Measurements from ENCODE around the gene ELAC2.

ELAC2 gene, protein sequence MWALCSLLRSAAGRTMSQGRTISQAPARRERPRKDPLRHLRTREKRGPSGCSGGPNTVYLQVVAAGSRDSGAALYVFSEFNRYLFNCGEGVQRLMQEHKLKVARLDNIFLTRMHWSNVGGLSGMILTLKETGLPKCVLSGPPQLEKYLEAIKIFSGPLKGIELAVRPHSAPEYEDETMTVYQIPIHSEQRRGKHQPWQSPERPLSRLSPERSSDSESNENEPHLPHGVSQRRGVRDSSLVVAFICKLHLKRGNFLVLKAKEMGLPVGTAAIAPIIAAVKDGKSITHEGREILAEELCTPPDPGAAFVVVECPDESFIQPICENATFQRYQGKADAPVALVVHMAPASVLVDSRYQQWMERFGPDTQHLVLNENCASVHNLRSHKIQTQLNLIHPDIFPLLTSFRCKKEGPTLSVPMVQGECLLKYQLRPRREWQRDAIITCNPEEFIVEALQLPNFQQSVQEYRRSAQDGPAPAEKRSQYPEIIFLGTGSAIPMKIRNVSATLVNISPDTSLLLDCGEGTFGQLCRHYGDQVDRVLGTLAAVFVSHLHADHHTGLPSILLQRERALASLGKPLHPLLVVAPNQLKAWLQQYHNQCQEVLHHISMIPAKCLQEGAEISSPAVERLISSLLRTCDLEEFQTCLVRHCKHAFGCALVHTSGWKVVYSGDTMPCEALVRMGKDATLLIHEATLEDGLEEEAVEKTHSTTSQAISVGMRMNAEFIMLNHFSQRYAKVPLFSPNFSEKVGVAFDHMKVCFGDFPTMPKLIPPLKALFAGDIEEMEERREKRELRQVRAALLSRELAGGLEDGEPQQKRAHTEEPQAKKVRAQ

DNA sequence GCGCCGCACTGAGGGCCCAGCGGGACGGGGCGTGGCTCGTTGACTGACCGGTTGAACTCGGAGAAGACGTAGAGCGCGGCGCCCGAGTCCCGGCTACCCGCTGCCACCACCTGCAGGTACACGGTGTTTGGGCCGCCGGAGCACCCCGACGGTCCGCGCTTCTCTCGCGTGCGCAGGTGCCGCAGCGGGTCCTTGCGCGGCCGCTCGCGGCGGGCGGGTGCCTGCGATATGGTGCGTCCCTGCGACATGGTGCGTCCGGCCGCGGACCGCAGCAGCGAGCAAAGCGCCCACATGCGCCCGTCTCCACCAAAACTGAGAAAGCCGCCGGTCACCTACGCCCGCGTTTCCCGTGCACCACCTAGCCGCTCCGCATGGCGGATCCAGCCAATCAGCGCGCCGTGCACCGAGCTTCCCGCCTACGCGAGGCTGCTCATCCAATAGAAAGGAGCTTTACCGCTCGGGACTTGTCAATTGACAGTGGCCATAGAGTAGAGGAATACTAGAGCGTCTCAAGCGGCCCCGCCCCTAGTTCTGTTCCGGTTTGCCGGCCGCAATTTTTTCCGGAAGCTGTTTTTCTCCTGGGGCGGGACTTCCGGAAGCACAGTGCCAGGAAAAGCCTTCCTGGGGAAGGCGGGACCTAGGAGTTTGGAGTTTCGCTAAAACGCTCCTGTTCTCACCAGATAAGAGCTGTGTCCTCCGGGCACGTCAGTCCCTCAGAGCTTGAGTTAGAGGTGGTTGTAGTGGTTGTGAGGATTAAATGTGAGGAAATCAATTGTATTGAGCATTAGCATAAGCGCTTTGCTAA is at the start of gene ELAC2:
Gene ELAC2 (minus strand): TSS at position 373 of the 805 bp plus-strand sequence. CDS start 80 bp downstream, at position 293.
- Histone ChIP-seq H3K27me3 (ENCODE audit: low read depth) (no peaks in the 10 kb centered on the region), H3K4me1 (peaks cover 5% of the 10 kb centered on the region), H3K4me3 (peak within 1 kb of the TSS; percentile 69), H3K9me3 (no peaks in the 10 kb centered on the region), H3K36me3 (replicated peaks) (peaks cover 33% of the 10 kb centered on the region)
- peak; percentile 96 to 97 for DNase-seq (ENCODE audit: low spot score in 2 of 2)
- in situ Hi-C loops (cut with MboI; ENCODE audit: low sequenced_read_pairs): loop anchor here (25.0 kb wide), 2 partner anchors 1006 to 1044 kb away; partner anchors contain the start of genes COX10 and MAP2K4

DNA sequence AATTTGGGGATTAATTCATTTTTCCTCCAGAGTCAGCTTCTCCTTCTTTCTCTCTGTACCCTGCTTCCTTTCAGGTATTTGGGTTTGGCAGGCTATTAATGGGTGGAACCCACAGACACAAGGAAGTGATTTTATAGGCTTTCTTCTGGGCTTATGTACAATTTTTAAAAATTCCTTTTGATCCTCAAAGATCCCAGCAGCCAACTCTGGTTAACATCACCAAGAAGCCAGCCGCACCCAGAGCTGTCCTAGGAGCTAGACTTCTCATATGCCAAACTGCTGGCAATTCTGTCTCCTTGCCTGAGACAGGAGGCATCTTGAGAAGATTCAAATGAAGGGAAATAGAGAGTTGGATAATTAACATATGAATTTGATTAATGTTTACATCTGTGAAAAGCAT is 47.2 kb upstream of the ELAC2 start:
- Histone ChIP-seq H3K27me3 (ENCODE audit: low read depth) (no peaks in the 10 kb centered on the region), H3K36me3 (replicated peaks) (no peaks in the 10 kb centered on the region)
- in situ Hi-C loops (cut with MboI; ENCODE audit: low sequenced_read_pairs): no loop called here

DNA sequence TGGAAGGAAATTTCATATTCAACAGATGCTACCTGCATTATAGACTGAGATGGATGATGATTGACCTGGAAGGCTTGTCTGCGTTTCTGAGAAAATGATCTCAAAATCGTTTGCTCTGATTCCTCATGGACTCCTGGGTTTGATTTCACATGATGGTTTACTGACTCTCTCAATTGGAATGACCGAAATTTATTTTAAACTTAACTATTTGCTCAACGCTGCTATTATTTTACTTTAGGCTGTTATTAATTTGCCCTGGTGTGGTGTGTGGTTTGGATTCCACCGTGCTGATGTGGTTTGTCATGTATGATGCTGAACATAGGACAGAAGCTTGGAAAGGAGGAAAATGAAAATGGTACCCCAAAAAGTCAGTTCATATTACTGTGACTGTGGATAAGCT is 37.3 kb upstream of the ELAC2 start:
- Histone ChIP-seq H3K27me3 (ENCODE audit: low read depth) (no peaks in the 10 kb centered on the region), H3K4me3 (no peak overlapping the region), H3K36me3 (replicated peaks) (no peaks in the 10 kb centered on the region), H3K4me1 (no peaks in the 10 kb centered on the region), H3K9me3 (no peaks in the 10 kb centered on the region)
- DNase-seq (ENCODE audit: low spot score in 2 of 2): no peak
- in situ Hi-C loops (cut with MboI; ENCODE audit: low sequenced_read_pairs): no loop called here

More for the DNA sequence above, 47.2 kb upstream of the ELAC2 start:
- no peaks in the 10 kb centered on the region for H3K4me1 ChIP-seq
- no peak for DNase-seq (ENCODE audit: low spot score in 2 of 2)
- H3K9me3 ChIP-seq: no peaks in the 10 kb centered on the region
- no peak overlapping the region for H3K4me3 ChIP-seq

DNA sequence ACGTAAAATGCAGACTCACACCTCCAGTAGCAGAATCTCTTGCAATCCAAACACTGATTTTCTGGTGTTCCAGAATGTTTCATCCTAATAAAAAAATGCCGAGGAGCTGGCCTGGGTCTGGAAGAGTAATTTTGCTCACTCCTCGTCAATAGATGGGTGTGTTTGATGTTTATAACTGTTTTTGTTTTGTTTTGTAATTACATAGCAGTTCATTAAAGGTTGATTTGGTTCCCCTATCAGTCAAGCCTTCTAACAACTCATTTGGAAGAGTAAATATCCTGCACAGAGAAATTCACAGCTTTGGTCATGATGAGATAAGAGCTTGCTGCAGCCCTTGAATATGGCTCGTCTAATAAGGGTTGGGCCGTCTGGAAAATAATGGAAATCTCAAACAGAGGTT is 36.8 kb upstream of the ELAC2 start:
- H3K4me3 ChIP-seq: no peak overlapping the region
- in situ Hi-C loops (cut with MboI; ENCODE audit: low sequenced_read_pairs): no loop called here
- DNase-seq (ENCODE audit: low spot score in 2 of 2): no peak
- H3K4me1 ChIP-seq: no peaks in the 10 kb centered on the region
- no peaks in the 10 kb centered on the region for H3K9me3 ChIP-seq
- H3K27me3 ChIP-seq (ENCODE audit: low read depth): no peaks in the 10 kb centered on the region
- no peaks in the 10 kb centered on the region for H3K36me3 ChIP-seq (replicated peaks)

DNA sequence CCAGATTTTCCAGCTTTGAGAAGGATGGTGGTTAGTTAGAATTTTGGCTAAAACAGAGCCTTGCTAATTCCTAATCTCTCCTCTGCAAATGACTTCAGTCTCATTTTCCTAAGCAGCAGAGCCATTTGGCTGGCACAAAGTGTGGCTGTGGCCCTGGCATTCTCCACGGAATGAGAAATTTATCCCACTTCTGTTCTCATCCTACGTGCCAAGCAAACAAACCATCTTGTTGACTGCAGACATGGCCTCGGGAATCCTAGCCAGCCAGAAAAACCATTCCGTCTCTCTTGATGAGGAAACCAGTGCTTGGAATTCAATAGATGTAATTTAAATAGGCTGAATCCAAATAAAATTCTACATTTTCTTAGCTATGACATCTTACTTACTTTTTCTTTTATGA is 34.1 kb upstream of the ELAC2 start:
- Histone ChIP-seq H3K27me3 (ENCODE audit: low read depth) (no peaks in the 10 kb centered on the region), H3K36me3 (replicated peaks) (no peaks in the 10 kb centered on the region)
- in situ Hi-C loops (cut with MboI; ENCODE audit: low sequenced_read_pairs): no loop called here

DNA sequence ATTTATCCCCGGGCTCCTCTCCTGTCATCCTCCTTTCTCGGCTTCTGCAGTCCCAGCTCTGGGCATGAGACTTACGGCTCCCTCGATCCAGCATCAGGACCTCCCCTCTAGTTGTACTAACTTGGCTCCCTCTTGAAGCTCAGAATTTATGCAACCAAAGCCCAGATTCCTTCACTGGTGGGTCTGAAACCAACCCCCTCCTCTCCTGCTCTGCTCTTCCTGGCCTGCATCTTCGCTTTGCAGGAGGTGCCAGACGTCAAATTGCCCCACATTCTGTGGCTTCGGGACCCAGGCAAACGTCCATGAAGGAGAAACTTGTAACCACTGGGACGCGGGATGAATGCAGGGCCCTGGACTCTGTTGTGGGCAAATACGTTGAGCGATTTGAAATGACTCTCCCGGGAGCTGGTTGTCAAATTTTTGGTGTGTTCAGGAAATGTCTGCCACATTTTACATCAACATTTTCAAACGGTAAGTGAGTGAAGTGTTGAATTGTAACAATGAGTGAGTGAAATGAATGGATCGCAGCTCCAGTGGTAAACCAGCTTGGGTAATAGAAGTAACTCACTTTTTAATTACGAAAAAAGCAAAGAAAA is 29.3 kb upstream of the ELAC2 start:
- Histone ChIP-seq H3K36me3 (replicated peaks) (no peaks in the 10 kb centered on the region), H3K4me1 (no peaks in the 10 kb centered on the region), H3K27me3 (ENCODE audit: low read depth) (no peaks in the 10 kb centered on the region), H3K4me3 (no peak overlapping the region), H3K9me3 (no peaks in the 10 kb centered on the region)
- in situ Hi-C loops (cut with MboI; ENCODE audit: low sequenced_read_pairs): no loop called here
- DNase-seq (ENCODE audit: low spot score in 2 of 2): no peak

More for the DNA sequence above, 34.1 kb upstream of the ELAC2 start:
- Histone ChIP-seq H3K4me3 (no peak overlapping the region), H3K4me1 (no peaks in the 10 kb centered on the region), H3K9me3 (no peaks in the 10 kb centered on the region)
- no peak for DNase-seq (ENCODE audit: low spot score in 2 of 2)

DNA sequence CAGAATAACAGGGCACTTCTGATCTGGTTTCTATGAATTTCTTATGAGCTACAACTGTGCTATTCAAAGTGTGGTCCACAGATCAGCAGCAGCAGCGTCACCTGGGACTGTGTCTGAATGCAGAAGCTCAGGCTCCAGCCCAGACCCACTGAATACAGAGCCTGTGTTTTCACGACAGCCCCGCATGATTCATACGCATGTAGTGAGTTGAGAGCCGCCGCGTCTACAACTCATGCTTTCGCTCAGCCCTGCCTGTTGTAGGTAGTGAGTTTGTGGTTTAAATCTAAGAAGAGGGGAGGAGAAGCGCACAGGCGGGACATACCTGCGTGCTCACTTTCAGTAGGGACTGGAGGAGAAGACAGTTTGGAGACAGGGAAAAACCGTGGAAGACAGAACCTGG is 28.5 kb upstream of the ELAC2 start:
- no peaks in the 10 kb centered on the region for H3K4me1 ChIP-seq
- in situ Hi-C loops (cut with MboI; ENCODE audit: low sequenced_read_pairs): no loop called here
- no peaks in the 10 kb centered on the region for H3K36me3 ChIP-seq (replicated peaks)
- no peak for DNase-seq (ENCODE audit: low spot score in 2 of 2)
- H3K27me3 ChIP-seq (ENCODE audit: low read depth): no peaks in the 10 kb centered on the region
- no peak overlapping the region for H3K4me3 ChIP-seq
- H3K9me3 ChIP-seq: no peaks in the 10 kb centered on the region

DNA sequence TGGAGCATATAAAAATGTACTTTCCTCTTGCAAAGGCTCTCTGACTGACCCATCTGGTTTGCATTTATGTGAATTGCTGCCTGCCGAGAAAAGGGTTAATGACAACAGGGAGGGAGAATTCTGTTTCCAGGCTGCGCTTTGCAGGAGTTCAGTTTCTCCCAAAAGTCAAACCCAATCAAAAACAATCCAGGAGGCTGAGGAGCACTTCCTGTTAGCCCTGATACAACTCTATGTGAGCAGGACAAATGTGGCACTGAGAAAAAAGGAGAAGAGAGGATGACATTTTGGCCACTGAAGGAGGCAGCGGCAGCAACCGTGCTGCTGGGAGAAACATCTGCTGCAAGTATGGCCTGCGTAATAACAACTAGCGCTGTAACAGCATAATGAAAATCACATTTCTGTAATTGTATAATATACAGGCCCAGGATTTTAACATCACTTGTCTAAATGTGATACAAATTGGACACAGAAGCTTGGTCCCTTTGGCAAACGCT is 26.8 kb upstream of the ELAC2 start:
- H3K9me3 ChIP-seq: no peaks in the 10 kb centered on the region
- H3K36me3 ChIP-seq (replicated peaks): no peaks in the 10 kb centered on the region
- no peak for DNase-seq (ENCODE audit: low spot score in 2 of 2)
- no peak overlapping the region for H3K4me3 ChIP-seq
- in situ Hi-C loops (cut with MboI; ENCODE audit: low sequenced_read_pairs): no loop called here
- no peaks in the 10 kb centered on the region for H3K4me1 ChIP-seq
- H3K27me3 ChIP-seq (ENCODE audit: low read depth): no peaks in the 10 kb centered on the region

DNA sequence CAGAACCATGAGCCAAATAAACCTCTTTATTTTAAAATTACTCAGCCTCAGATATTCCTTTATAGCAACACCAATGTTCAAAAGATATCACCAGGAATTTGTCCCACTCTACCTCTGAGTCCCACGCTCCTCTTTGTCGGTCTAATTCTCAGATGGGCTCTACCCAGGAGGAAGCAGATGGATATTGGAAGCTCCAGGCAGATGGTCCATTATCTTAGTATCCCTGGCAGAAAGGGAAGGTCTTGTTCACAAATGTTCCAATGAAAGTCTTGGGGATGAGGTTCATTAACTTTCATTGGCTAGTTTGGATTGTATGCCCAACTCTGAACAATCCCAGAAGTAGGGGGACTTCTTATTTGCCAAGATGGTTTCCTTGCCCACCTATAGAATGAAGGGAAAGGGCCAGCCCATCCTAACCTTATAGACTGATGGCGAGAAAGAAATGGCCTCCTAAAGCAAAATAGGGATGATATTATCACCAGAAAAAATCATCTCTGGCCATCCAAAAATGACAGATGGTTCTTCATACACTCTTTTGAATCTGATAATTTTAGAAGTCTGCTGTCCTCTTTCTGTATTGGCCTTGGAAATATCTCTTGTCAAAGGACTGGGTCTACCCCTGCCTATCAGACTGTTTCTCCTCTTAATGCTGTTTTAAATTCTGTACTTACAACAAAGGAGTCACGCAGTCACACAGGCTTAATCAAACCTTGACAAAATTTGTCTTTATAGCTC is 21.3 kb upstream of the ELAC2 start:
- no peaks in the 10 kb centered on the region for H3K9me3 ChIP-seq
- no peaks in the 10 kb centered on the region for H3K4me1 ChIP-seq
- H3K27me3 ChIP-seq (ENCODE audit: low read depth): no peaks in the 10 kb centered on the region
- in situ Hi-C loops (cut with MboI; ENCODE audit: low sequenced_read_pairs): no loop called here
- H3K4me3 ChIP-seq: no peak overlapping the region
- no peak for DNase-seq (ENCODE audit: low spot score in 2 of 2)
- no peaks in the 10 kb centered on the region for H3K36me3 ChIP-seq (replicated peaks)

DNA sequence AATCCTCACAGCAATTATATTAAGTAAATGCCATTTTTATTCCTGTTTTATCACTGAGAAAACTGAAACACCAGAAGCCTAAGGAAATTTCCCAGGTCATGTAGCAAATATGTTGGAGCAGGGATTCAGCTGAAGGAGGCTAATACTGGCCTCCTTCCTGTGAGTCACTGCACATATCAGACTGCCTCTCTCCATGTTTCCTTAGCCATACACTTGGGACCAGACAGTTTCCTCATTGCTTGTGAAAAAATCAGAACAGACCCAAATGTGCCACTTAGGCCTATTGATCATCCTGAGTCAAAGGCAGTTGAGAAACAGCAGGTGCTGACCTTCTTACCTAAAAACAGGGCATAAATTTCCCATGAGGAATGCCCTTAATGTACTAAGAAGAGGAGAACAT is 18.9 kb upstream of the ELAC2 start:
- no peak for DNase-seq (ENCODE audit: low spot score in 2 of 2)
- no peaks in the 10 kb centered on the region for H3K9me3 ChIP-seq

DNA sequence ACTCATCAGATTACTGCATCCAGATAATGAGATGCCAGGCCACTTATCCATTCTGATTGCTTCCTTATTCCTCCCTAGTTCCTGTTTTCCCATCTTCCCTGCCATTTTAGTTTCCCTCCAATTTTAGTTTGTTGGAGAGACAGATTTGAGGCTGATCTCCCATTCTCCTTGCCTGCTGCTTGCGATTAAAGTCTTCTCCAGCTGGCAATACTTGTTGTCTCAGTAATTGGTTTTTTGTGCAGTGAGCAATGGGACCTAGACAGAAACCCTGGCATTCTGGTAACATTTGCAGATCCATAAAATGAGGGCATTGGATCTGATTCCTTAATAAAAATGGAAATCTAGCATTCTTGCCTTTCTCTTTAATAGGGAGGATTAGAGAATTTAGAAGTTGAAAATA is 17.6 kb upstream of the ELAC2 start:
- no peaks in the 10 kb centered on the region for H3K9me3 ChIP-seq
- H3K27me3 ChIP-seq (ENCODE audit: low read depth): no peaks in the 10 kb centered on the region
- in situ Hi-C loops (cut with MboI; ENCODE audit: low sequenced_read_pairs): no loop called here
- no peaks in the 10 kb centered on the region for H3K4me1 ChIP-seq
- no peak overlapping the region for H3K4me3 ChIP-seq
- no peaks in the 10 kb centered on the region for H3K36me3 ChIP-seq (replicated peaks)
- DNase-seq (ENCODE audit: low spot score in 2 of 2): no peak

More for the DNA sequence above, 18.9 kb upstream of the ELAC2 start:
- H3K27me3 ChIP-seq (ENCODE audit: low read depth): no peaks in the 10 kb centered on the region
- H3K4me1 ChIP-seq: no peaks in the 10 kb centered on the region
- H3K4me3 ChIP-seq: no peak overlapping the region
- in situ Hi-C loops (cut with MboI; ENCODE audit: low sequenced_read_pairs): no loop called here
- no peaks in the 10 kb centered on the region for H3K36me3 ChIP-seq (replicated peaks)

DNA sequence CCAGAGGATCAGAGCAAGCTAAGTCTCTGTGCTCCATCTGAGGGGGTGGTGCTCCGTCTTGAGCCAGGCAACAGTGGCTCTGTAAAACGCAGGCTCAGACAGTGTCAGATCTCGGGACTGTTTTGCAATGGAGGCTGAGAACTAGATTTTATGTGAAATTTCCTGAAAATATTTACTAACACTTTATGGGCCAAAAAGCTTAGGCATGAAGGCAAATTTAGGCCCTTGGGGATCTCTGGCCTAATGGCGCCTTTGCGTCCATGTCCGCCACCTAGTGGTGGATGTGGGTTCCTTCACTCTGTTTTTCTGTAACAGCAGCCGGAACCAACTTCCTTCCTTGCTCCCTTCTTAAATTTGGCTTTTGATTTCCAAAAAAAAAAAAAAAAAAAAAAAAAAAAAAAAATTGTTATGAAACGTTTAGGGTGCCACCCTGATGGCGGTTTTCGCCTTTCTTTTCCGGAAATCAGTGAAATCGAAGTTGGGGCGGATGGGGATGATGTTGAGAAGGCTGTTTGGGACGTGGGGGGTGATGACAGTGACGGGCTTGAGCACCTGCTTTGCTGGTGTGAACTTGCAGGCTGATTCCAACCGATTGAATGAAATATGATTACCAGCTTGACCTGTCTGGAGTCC is 14.0 kb upstream of the ELAC2 start:
- Histone ChIP-seq H3K27me3 (ENCODE audit: low read depth) (no peaks in the 10 kb centered on the region), H3K4me3 (no peak overlapping the region), H3K36me3 (replicated peaks) (no peaks in the 10 kb centered on the region), H3K9me3 (no peaks in the 10 kb centered on the region), H3K4me1 (no peaks in the 10 kb centered on the region)
- DNase-seq (ENCODE audit: low spot score in 2 of 2): peak; percentile 52 to 64
- in situ Hi-C loops (cut with MboI; ENCODE audit: low sequenced_read_pairs): no loop called here
